ENCODE measurements around the gene GNAS-AS1. TPM values are rescaled to one million over a fixed set of nuclear protein-coding genes. Genes with fewer than 3 reads are reported as not detected.

Gene GNAS-AS1
- total and polyA plus RNA-seq, 2 donors (not counting 1 experiment from before 2014, with no cell fraction given): 0.28 to 0.33 TPM

GRCh38 chr20:58803533-58803932, 47.2 kb downstream of the GNAS-AS1 start:
- DNase-seq (ENCODE audit: low read depth in 2 of 2): no peak
- Histone ChIP-seq H2AFZ (ENCODE audit: low read length) (no peak overlapping the region), H3K4me1 (ENCODE audit: control insufficient read depth, extremely low read depth, insufficient read depth, low read length) (no peaks in the 10 kb centered on the region), H4K20me1 (ENCODE audit: control insufficient read depth, extremely low read depth, insufficient read depth, low read length) (no peaks in the 10 kb centered on the region), H3K9ac (ENCODE audit: insufficient read depth, low read length) (no peak overlapping the region), H3K79me2 (ENCODE audit: control insufficient read depth, insufficient read depth, low read length) (no peaks in the 10 kb centered on the region), H3K4me3 (replicated peaks in 1 of 4; ENCODE audit: control extremely low read depth in 1 of 4, insufficient read depth in 1 of 4, low read depth in 3 of 4, low read length in 4 of 4) (no peak overlapping the region), H3K36me3 (ENCODE audit: control insufficient read depth, insufficient read depth, low read length) (no peaks in the 10 kb centered on the region), H3K9me3 (ENCODE audit: control insufficient read depth, insufficient read depth, low read depth, low read length) (no peaks in the 10 kb centered on the region), H3K27ac (ENCODE audit: insufficient read depth, low read length) (no peak overlapping the region), H3K27me3 (ENCODE audit: control insufficient read depth, insufficient read depth, low read length) (no peaks in the 10 kb centered on the region), H3K4me2 (ENCODE audit: extremely low read depth, insufficient read depth, low read length) (no peak overlapping the region)
- TF ChIP-seq, protein P1, sequence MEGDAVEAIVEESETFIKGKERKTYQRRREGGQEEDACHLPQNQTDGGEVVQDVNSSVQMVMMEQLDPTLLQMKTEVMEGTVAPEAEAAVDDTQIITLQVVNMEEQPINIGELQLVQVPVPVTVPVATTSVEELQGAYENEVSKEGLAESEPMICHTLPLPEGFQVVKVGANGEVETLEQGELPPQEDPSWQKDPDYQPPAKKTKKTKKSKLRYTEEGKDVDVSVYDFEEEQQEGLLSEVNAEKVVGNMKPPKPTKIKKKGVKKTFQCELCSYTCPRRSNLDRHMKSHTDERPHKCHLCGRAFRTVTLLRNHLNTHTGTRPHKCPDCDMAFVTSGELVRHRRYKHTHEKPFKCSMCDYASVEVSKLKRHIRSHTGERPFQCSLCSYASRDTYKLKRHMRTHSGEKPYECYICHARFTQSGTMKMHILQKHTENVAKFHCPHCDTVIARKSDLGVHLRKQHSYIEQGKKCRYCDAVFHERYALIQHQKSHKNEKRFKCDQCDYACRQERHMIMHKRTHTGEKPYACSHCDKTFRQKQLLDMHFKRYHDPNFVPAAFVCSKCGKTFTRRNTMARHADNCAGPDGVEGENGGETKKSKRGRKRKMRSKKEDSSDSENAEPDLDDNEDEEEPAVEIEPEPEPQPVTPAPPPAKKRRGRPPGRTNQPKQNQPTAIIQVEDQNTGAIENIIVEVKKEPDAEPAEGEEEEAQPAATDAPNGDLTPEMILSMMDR (conservative IDR thresholded peaks at IDR 0.05 in 1 of 2, IDR thresholded peaks at IDR 0.05 in 1 of 2; ENCODE audit: low read depth in 1 of 2, low read length in 2 of 2): no peak
- no peak for TF ChIP-seq EZH2 (IDR thresholded peaks at IDR 0.05; ENCODE audit: low read length, missing control alignments)

GRCh38 chr20:58802061-58802460, 48.6 kb downstream of the GNAS-AS1 start:
- no peak overlapping the region for H2AFZ ChIP-seq (ENCODE audit: low read length)
- no peaks in the 10 kb centered on the region for H3K36me3 ChIP-seq (ENCODE audit: control insufficient read depth, insufficient read depth, low read length)
- no peak overlapping the region for H3K27ac ChIP-seq (ENCODE audit: insufficient read depth, low read length)
- H3K4me2 ChIP-seq (ENCODE audit: extremely low read depth, insufficient read depth, low read length): no peak overlapping the region
- no peaks in the 10 kb centered on the region for H3K9me3 ChIP-seq (ENCODE audit: control insufficient read depth, insufficient read depth, low read depth, low read length)
- no peaks in the 10 kb centered on the region for H3K4me1 ChIP-seq (ENCODE audit: control insufficient read depth, extremely low read depth, insufficient read depth, low read length)
- TF ChIP-seq, protein P1 (conservative IDR thresholded peaks at IDR 0.05 in 1 of 2, IDR thresholded peaks at IDR 0.05 in 1 of 2; ENCODE audit: low read depth in 1 of 2, low read length in 2 of 2): no peak
- no peak for TF ChIP-seq EZH2 (IDR thresholded peaks at IDR 0.05; ENCODE audit: low read length, missing control alignments)
- H3K27me3 ChIP-seq (ENCODE audit: control insufficient read depth, insufficient read depth, low read length): no peaks in the 10 kb centered on the region
- H4K20me1 ChIP-seq (ENCODE audit: control insufficient read depth, extremely low read depth, insufficient read depth, low read length): no peaks in the 10 kb centered on the region
- no peak for DNase-seq (ENCODE audit: low read depth in 2 of 2)
- no peaks in the 10 kb centered on the region for H3K79me2 ChIP-seq (ENCODE audit: control insufficient read depth, insufficient read depth, low read length)
- no peak overlapping the region for H3K4me3 ChIP-seq (replicated peaks in 1 of 4; ENCODE audit: control extremely low read depth in 1 of 4, insufficient read depth in 1 of 4, low read depth in 3 of 4, low read length in 4 of 4)
- H3K9ac ChIP-seq (ENCODE audit: insufficient read depth, low read length): no peak overlapping the region

GRCh38 chr20:58800134-58800871, 50.4 kb downstream of the GNAS-AS1 start:
- no peak overlapping the region for H2AFZ ChIP-seq (ENCODE audit: low read length)

More at GRCh38 chr20:58800134-58800871, 50.4 kb downstream of the GNAS-AS1 start:
- Histone ChIP-seq H3K27ac (ENCODE audit: insufficient read depth, low read length) (no peak overlapping the region), H3K27me3 (ENCODE audit: control insufficient read depth, insufficient read depth, low read length) (no peaks in the 10 kb centered on the region), H3K36me3 (ENCODE audit: control insufficient read depth, insufficient read depth, low read length) (no peaks in the 10 kb centered on the region), H3K9me3 (ENCODE audit: control insufficient read depth, insufficient read depth, low read depth, low read length) (no peaks in the 10 kb centered on the region), H3K4me2 (ENCODE audit: extremely low read depth, insufficient read depth, low read length) (no peak overlapping the region), H3K79me2 (ENCODE audit: control insufficient read depth, insufficient read depth, low read length) (no peaks in the 10 kb centered on the region), H3K4me1 (ENCODE audit: control insufficient read depth, extremely low read depth, insufficient read depth, low read length) (no peaks in the 10 kb centered on the region), H3K4me3 (replicated peaks in 1 of 4; ENCODE audit: control extremely low read depth in 1 of 4, insufficient read depth in 1 of 4, low read depth in 3 of 4, low read length in 4 of 4) (no peak overlapping the region), H3K9ac (ENCODE audit: insufficient read depth, low read length) (no peak overlapping the region), H4K20me1 (ENCODE audit: control insufficient read depth, extremely low read depth, insufficient read depth, low read length) (no peaks in the 10 kb centered on the region)
- TF ChIP-seq, protein P1 (conservative IDR thresholded peaks at IDR 0.05 in 1 of 2, IDR thresholded peaks at IDR 0.05 in 1 of 2; ENCODE audit: low read depth in 1 of 2, low read length in 2 of 2): no peak
- TF ChIP-seq EZH2 (IDR thresholded peaks at IDR 0.05; ENCODE audit: low read length, missing control alignments): no peak
- DNase-seq (ENCODE audit: low read depth in 2 of 2): peak in 1 of 2 donors; percentile 17
